ENCODE measurements around the gene MB21D2.

DNA sequence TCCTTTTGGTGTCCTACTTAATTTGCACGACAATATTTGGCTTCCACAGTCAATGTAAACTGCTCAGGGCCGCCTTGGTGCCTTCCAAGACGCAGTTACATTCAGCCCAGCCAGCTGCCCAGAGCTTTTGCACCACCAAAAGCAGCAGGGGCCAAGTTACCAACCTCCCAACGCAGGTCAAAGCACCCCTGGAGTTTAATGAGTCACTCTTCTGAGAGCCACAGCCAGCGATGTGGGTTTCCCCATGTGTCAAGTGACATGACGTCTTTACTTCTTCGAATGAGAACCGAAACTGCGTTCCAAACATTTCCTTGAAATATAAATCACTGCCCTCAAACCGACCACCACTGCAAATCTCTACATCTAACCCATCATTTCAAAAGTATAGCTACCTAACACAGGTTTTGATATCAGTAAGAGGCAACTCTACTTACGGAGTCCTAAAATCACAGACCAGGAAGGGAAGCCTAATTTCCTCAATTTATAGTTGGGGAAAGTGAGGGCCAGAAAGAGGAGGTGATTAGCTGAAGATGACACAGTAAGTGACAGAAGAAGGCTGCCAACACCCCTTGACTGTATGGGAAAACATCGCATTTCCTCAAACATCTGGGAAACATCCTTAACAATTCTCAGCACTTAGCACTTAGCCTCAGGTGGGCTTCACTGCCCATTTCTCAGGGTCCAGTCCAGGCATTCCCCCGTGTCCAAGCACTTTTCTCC lies 24.5 kb downstream of the MB21D2 start:
- no peak for TF ChIP-seq CTCF (conservative IDR thresholded peaks at IDR 0.05; ENCODE audit: low read depth, low read length)
- no peak for TF ChIP-seq EZH2phosphoT487 (IDR thresholded peaks at IDR 0.05; ENCODE audit: borderline replicate concordance, low read length)
- TF ChIP-seq EZH2 (IDR thresholded peaks at IDR 0.05; ENCODE audit: low read length, unreplicated experiment): no peak
